Caco-2 (cell line): Measurements from ENCODE around the gene SMIM35. TPM values are rescaled to one million over a fixed set of nuclear protein-coding genes. Genes with fewer than 3 reads are reported as not detected.

Experiments
- BruUV-seq: library from RNA; stranded (reverse); fragments of 400-500 nt; replicated peaks from 2 replicates; lab custom pipeline; 2021; lab: Mats Ljungman, UMichigan
- CTCF ChIA-PET: fragments of 300-600 bp; sonication (Branson Sonifier 250); formaldehyde crosslinking; loops from one replicate; lab custom pipeline; 2022; ENCODE audit warnings: antibody characterized with exemption; lab: Charles Lee
- POLR2A ChIA-PET: fragments of 300-600 bp; sonication (Branson Sonifier 250); formaldehyde crosslinking; loops from one replicate; lab custom pipeline; 2022; ENCODE audit warnings: antibody characterized with exemption; lab: Charles Lee
- DNase-seq, 2 experiments: peaks; one replicate each; pipeline versions ENCODE4 v3.0.0 to v3.0.0-alpha.2; 2020 to 2022
- H3K27me3 ChIP-seq: replicated peaks from 2 replicates; pipeline ENCODE4 v1.6.0; 2011; ENCODE audit warnings: low read length; ENCODE audit not compliant: control insufficient read depth, insufficient read depth
- H3K36me3 ChIP-seq: 2 replicates; pipeline ENCODE4 v1.5.1; 2011; ENCODE audit warnings: low read length; ENCODE audit not compliant: control insufficient read depth, insufficient read depth
- H3K4me1 ChIP-seq: fragments of 250-450 bp; sonication (Bioruptor Pico); 2 replicates; pipeline ENCODE4 v1.5.1; 2020; ENCODE audit warnings: mild to moderate bottlenecking
- H3K4me3 ChIP-seq: 2 replicates; pipeline ENCODE4 v1.5.1; 2011; ENCODE audit warnings: low read depth, mild to moderate bottlenecking, control low read depth, low read length
- H3K9me3 ChIP-seq: fragments of 250-450 bp; sonication (Bioruptor Pico); 2 replicates; pipeline ENCODE4 v1.5.1; 2020; ENCODE audit warnings: mild to moderate bottlenecking, moderate library complexity
- H3K27ac Mint-ChIP-seq: one replicate; pipeline ENCODE4 v1.8.0; 2022; ENCODE audit warnings: mixed read lengths; ENCODE audit not compliant: unreplicated experiment
- H3K27me3 Mint-ChIP-seq: one replicate; pipeline ENCODE4 v1.8.0; 2022; ENCODE audit warnings: mixed read lengths; ENCODE audit not compliant: insufficient read depth, unreplicated experiment
- H3K36me3 Mint-ChIP-seq: one replicate; pipeline ENCODE4 v1.8.0; 2022; ENCODE audit warnings: mild to moderate bottlenecking, mixed read lengths; ENCODE audit not compliant: insufficient read depth, unreplicated experiment
- H3K4me1 Mint-ChIP-seq: one replicate; pipeline ENCODE4 v1.8.0; 2022; ENCODE audit warnings: low read depth, mixed read lengths; ENCODE audit not compliant: unreplicated experiment
- H3K4me3 Mint-ChIP-seq: one replicate; pipeline ENCODE4 v1.8.0; 2022; ENCODE audit warnings: mild to moderate bottlenecking, moderate library complexity, mixed read lengths; ENCODE audit not compliant: unreplicated experiment
- H3K9me3 Mint-ChIP-seq: one replicate; pipeline ENCODE4 v1.8.0; 2022; ENCODE audit warnings: mixed read lengths; ENCODE audit not compliant: unreplicated experiment
- intact Hi-C: fragments of 100-400 bp; cut with micrococcal nuclease; formaldehyde crosslinking; loops from one replicate; pipeline ENCODE4 v1.10.0; 2022; ENCODE audit not compliant: unreplicated experiment
- total RNA-seq: library from RNA; stranded (reverse); gene quantifications from 2 replicates; pipeline ENCODE4 v1.2.3, GENCODE V29; 2022
- TF ChIP-seq, protein P1 (sequence below), 2 experiments: fragments of 200-600 bp in 1 of 2; IDR thresholded peaks; 1 replicate in 1 of 2; 2 replicates in 1 of 2; pipeline versions ENCODE4 v1.5.1 to v1.8.0; 2011 to 2022; ENCODE audit warnings: antibody characterized with exemption in 1 of 2, control low read depth in 1 of 2, inconsistent platforms in 1 of 2, low read depth in 1 of 2, low read length in 1 of 2, mild to moderate bottlenecking in 1 of 2, moderate library complexity in 1 of 2; ENCODE audit not compliant: insufficient read depth in 1 of 2, severe bottlenecking in 1 of 2, unreplicated experiment in 1 of 2

Gene SMIM35
- total RNA-seq, 1 experiment from 2014 or later = not detected

DNA sequence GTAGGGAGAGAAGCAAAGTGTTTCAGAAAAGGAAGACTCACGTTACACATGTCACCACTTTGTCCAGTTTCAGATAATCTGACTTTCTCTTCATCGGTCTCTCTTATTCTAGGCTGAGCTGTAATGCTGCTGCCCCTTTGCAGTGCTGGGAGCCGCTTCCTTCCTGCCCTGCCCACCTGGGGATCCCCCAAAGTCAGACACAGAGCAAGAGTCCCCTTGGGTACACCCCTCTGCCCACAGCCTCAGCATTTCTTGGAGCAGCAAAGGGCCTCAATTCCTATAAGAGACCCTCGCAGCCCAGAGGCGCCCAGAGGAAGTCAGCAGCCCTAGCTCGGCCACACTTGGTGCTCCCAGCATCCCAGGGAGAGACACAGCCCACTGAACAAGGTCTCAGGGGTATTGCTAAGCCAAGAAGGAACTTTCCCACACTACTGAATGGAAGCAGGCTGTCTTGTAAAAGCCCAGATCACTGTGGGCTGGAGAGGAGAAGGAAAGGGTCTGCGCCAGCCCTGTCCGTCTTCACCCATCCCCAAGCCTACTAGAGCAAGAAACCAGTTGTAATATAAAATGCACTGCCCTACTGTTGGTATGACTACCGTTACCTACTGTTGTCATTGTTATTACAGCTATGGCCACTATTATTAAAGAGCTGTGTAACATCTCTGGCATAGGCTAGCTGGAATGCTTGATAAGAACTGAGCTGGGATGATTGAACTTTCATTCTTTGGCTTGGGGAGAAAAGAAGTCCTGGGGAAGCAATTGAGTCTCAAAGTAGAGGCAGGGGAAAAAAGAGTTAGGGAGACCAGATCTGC is 31.2 kb upstream of the SMIM35 start:
- no peak for DNase-seq
- Mint-ChIP-seq H3K27me3 (no peaks in the 10 kb centered on the region), H3K36me3 (no peaks in the 10 kb centered on the region), H3K4me1 (no peaks in the 10 kb centered on the region), H3K27ac (no peak overlapping the region), H3K9me3 (no peaks in the 10 kb centered on the region), H3K4me3 (no peak overlapping the region)
- no TSS peak for BruUV-seq
- TF ChIP-seq, protein P1, sequence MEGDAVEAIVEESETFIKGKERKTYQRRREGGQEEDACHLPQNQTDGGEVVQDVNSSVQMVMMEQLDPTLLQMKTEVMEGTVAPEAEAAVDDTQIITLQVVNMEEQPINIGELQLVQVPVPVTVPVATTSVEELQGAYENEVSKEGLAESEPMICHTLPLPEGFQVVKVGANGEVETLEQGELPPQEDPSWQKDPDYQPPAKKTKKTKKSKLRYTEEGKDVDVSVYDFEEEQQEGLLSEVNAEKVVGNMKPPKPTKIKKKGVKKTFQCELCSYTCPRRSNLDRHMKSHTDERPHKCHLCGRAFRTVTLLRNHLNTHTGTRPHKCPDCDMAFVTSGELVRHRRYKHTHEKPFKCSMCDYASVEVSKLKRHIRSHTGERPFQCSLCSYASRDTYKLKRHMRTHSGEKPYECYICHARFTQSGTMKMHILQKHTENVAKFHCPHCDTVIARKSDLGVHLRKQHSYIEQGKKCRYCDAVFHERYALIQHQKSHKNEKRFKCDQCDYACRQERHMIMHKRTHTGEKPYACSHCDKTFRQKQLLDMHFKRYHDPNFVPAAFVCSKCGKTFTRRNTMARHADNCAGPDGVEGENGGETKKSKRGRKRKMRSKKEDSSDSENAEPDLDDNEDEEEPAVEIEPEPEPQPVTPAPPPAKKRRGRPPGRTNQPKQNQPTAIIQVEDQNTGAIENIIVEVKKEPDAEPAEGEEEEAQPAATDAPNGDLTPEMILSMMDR (IDR thresholded peaks at IDR 0.05; ENCODE audit: insufficient read depth in 1 of 2, low read depth in 1 of 2, low read length in 1 of 2, severe bottlenecking in 1 of 2, unreplicated experiment in 1 of 2) = no peak
- peaks cover 5% of the 10 kb centered on the region; the same call in 1 of the 2 replicates for H3K36me3 ChIP-seq
- ChIA-PET CTCF (interaction anchor here (0.7 kb wide), 1 partner anchor 11 kb away, joined by 4 read pairs; no protein-coding TSS in a partner anchor), POLR2A (no interaction called here)
- H3K27me3 ChIP-seq = no peaks in the 10 kb centered on the region
- no peaks in the 10 kb centered on the region for H3K9me3 ChIP-seq
- intact Hi-C loops = no loop called here
- no peaks in the 10 kb centered on the region for H3K4me1 ChIP-seq
- no peak overlapping the region for H3K4me3 ChIP-seq

DNA sequence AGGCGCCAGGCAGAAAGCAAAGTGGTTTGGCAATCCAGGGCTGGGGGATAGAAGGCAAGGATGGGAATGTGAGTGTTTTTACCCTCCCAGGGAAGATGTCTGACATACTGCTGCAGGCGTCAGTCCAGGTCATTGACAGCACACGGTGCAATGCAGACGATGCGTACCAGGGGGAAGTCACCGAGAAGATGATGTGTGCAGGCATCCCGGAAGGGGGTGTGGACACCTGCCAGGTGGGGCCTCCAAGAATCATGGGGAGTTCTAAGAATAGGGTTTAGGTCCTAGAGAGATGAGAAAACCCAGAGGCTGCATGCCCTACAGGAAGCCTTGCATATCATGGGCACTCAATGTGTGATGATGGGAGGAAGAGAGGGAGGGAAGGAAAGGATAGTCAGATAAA is 28.3 kb upstream of the SMIM35 start:
- no peak overlapping the region for H3K4me3 ChIP-seq
- H3K9me3 ChIP-seq = no peaks in the 10 kb centered on the region
- no peaks in the 10 kb centered on the region for H3K4me1 Mint-ChIP-seq
- H3K36me3 Mint-ChIP-seq = no peaks in the 10 kb centered on the region
- H3K4me3 Mint-ChIP-seq = no peak overlapping the region
- no peaks in the 10 kb centered on the region for H3K27me3 ChIP-seq
- intact Hi-C loops = no loop called here
- TF ChIP-seq, protein P1 (IDR thresholded peaks at IDR 0.05; ENCODE audit: insufficient read depth in 1 of 2, low read depth in 1 of 2, low read length in 1 of 2, severe bottlenecking in 1 of 2, unreplicated experiment in 1 of 2) = no peak
- H3K9me3 Mint-ChIP-seq = no peaks in the 10 kb centered on the region
- H3K4me1 ChIP-seq = no peaks in the 10 kb centered on the region
- H3K36me3 ChIP-seq = peaks cover 5% of the 10 kb centered on the region; the same call in 1 of the 2 replicates
- no peaks in the 10 kb centered on the region for H3K27me3 Mint-ChIP-seq
- H3K27ac Mint-ChIP-seq = no peak overlapping the region
- no TSS peak for BruUV-seq
- POLR2A ChIA-PET = no interaction called here
- CTCF ChIA-PET = no interaction called here
- no peak for DNase-seq

GRCh38 chr11:118114266-118114665 is 27.5 kb upstream of the SMIM35 start:
- no TSS peak for BruUV-seq
- Histone ChIP-seq H3K9me3 (no peaks in the 10 kb centered on the region), H3K27me3 (no peaks in the 10 kb centered on the region), H3K36me3 (peaks cover 5% of the 10 kb centered on the region; the same call in 1 of the 2 replicates), H3K4me3 (no peak overlapping the region), H3K4me1 (no peaks in the 10 kb centered on the region)
- TF ChIP-seq, protein P1 (IDR thresholded peaks at IDR 0.05; ENCODE audit: insufficient read depth in 1 of 2, low read depth in 1 of 2, low read length in 1 of 2, severe bottlenecking in 1 of 2, unreplicated experiment in 1 of 2) = no peak
- CTCF ChIA-PET = interaction anchor here (0.6 kb wide), 1 partner anchor 84 kb away, joined by 4 read pairs; no protein-coding TSS in a partner anchor
- DNase-seq = no peak
- POLR2A ChIA-PET = no interaction called here
- Mint-ChIP-seq H3K27me3 (no peaks in the 10 kb centered on the region), H3K36me3 (no peaks in the 10 kb centered on the region), H3K4me1 (no peaks in the 10 kb centered on the region), H3K4me3 (no peak overlapping the region), H3K9me3 (no peaks in the 10 kb centered on the region), H3K27ac (no peak overlapping the region)
- intact Hi-C loops = no loop called here
